Epithelial cell of proximal tubule (primary cell): Measurements from ENCODE around the gene CSF1. TPM values are rescaled to one million over a fixed set of nuclear protein-coding genes. Genes with fewer than 3 reads are reported as not detected.

Source experiments
- DNase-seq: peaks from one replicate; pipeline ENCODE4 v3.0.0-alpha.2; 2011; ENCODE audit warnings: low read depth
- H3K4me3 ChIP-seq: 2 replicates; pipeline ENCODE4 v1.5.1; 2011; ENCODE audit warnings: low read depth, mild to moderate bottlenecking, low read length
- CTCF ChIP-seq: conservative IDR thresholded peaks from 2 replicates; pipeline ENCODE4 v1.5.1; 2012; ENCODE audit warnings: low read depth, mild to moderate bottlenecking, low read length
- total RNA-seq: library from RNA; depleted of rRNA; stranded (reverse); fragments of >200 nt; gene quantifications from 2 replicates; pipeline ENCODE4 v1.2.3, GENCODE V29; 2015

The CSF1 gene
- total RNA-seq, 1 donor from 2014 or later: 20.1 TPM

GRCh38 chr1:109890115-109890953 lies 20.3 kb upstream of the CSF1 start:
- TF ChIP-seq CTCF: no peak
- H3K4me3 ChIP-seq: no peak overlapping the region

GRCh38 chr1:109891930-109892329 lies 18.7 kb upstream of the CSF1 start:
- no peak for TF ChIP-seq CTCF
- H3K4me3 ChIP-seq: no peak overlapping the region
- DNase-seq: no peak

More at GRCh38 chr1:109890115-109890953, 20.3 kb upstream of the CSF1 start:
- DNase-seq: no peak

GRCh38 chr1:109892561-109893368 lies 17.9 kb upstream of the CSF1 start:
- no peak overlapping the region for H3K4me3 ChIP-seq
- no peak for DNase-seq
- TF ChIP-seq CTCF: no peak

GRCh38 chr1:109893532-109894171 lies 17.0 kb upstream of the CSF1 start:
- TF ChIP-seq CTCF: no peak
- H3K4me3 ChIP-seq: no peak overlapping the region
- DNase-seq: no peak

GRCh38 chr1:109894823-109895719 lies 15.6 kb upstream of the CSF1 start:
- no peak for DNase-seq
- H3K4me3 ChIP-seq: no peak overlapping the region
- TF ChIP-seq CTCF: no peak

- no peak for DNase-seq
- no peak for TF ChIP-seq CTCF
- H3K4me3 ChIP-seq: no peak overlapping the region
Observed at GRCh38 chr1:109895720-109896504, 14.7 kb upstream of the CSF1 start.
